HG02588 (cell line): ENCODE measurements around the gene IRGQ.
A peak's percentile ranks its signal among the peaks of the same experiment; 100 is the strongest.
"Not testable (repeated sequence)": the region's sequence is repeated elsewhere in the genome, so short reads cannot be mapped to it uniquely, and the experiment has no call there.

ENCODE experiments used
- ATAC-seq: cut with Tn5 transposase; IDR thresholded peaks from one replicate; pipeline ENCODE4 v1.9.1; 2021; ENCODE audit warnings: mild to moderate bottlenecking, moderate library complexity; ENCODE audit not compliant: unreplicated experiment

Gene IRGQ

DNA sequence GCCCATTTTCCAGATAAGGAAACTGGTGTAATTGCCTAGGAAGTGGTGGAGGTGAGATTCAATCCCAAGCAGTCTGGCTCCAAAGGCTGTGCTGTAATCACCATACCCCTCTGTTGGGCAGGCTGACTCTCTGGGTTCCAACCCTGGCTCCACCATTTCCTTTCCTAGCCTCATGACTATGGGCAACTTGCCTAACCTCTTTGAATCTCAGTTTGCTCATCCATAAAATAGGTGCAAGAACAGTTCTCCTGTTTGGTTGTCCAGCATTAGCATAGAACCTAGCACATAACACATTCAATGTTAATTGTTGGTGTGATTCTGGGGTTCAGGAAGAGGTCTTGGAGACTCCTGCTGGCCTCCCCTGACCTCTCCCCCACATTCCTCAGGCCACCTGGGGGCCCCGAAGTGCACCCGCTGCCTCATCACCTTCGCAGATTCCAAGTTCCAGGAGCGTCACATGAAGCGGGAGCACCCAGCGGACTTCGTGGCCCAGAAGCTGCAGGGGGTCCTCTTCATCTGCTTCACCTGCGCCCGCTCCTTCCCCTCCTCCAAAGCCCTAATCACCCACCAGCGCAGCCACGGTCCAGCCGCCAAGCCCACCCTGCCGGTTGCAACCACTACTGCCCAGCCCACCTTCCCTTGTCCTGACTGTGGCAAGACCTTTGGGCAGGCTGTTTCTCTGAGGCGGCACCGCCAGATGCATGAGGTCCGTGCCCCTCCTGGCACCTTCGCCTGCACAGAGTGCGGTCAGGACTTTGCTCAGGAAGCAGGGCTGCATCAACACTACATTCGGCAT lies 2.7 kb upstream of the IRGQ start:
- ATAC-seq, result no peak

DNA sequence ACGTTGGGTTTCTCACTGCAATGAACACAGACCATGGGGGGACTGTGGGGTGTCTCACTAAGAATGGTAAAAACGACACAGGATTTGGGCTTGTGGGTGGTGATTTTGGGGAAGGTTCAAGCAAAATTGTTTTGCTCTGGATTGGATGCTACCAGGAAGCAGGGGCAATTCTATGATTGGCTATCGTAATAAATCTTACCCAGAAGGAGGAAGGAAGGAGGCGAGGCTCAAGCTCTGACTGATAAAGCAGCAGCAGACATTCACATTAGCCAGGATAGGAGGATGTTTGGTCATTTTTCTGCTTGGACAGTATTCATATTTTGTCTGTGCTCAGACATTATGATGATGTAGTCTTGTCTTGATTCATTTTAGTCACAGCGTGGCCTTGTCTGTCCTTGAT lies 1.9 kb upstream of the IRGQ start:
- ATAC-seq, result no peak

DNA sequence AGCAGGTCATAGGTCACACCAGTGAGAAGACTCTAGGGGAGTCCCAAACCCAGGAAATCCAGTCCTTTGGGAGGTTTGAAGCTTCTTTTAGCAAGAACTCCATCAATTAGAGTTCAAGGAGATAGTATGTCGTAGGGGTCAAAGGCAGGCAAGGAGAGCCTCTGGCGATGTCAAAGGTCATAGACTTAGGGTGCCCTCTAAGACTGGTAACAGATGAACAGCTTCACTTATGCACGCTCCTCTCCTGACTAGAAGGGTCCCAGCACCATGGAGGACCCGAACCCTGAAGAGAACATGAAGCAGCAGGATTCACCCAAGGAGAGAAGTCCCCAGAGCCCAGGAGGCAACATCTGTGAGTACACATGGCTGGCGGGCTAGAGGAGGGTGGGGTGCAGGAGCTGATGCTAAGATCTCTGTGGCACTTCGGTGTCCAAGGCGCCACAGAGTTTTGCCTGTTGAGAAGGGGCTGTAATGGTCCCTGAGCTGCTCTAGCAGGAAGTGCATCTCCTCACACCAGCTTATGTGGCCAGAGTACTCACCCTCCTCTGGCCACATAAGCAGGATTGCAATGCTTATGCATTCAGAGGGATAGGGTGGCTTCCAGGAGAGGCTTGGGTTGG lies 1.0 kb upstream of the IRGQ start:
- no peak for ATAC-seq

DNA sequence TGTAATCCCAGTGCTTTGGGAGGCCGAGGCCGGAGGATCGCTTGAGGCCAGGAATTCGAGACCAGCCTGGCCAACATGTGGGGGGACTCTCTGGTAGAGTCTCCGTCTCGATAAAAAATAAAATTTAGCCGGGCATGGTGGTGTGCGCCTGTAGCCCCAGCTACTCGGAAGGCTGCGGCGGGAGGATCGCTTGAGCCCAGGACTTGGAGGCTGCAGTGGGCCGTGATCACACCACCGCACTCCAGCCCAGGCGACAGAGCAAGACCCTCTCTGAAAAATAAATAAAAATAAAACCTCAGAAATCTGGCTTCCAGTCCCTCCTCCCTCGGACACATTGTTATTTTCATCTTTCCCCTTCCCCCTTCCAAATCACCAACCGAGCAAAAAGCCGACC lies 332 bp downstream of the IRGQ start:
- ATAC-seq, result no peak

DNA sequence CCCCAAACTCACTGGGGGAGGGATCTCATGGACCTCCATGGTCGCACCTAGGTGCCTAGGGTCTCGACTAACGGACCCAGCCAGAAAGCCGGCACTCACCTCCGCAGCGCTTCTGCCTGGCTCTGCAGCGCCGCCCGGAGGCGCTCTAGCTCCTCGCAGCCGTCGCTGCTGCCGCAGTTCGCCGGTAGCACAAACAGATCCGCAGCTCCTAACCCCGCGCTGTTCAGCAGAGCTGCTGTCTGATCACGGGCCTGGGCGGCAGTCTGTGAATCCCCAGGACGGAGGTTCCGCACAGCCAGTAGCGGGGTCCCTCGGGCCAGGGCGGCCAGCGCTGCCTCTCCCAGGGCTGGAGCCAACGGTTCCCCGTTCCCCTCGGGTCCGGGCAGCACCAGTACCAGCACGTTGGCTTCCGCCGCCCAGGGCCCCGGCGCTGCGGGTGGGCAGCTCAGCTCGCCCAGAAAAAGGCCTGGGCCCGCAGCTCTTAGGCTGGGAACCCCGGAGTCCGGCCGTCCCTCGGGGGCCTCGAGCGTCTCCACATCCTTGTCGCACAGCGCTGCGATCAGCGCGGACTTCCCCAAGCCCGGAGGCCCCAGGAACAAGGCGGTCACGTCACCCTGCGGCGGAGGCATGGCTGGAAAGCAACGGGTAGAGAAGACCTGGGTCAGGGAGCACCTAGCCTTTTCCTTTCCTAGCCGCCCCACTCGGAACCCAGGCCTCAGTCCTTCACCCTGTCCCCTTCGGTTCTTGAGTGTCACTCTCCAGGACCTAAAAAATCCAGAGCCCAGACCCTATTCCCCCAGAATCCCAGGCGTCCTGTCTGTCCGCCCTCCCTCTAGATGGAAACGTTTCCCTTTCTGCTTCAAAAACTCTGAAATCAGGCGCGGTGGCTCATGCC lies 977 bp downstream of the IRGQ start:
- ATAC-seq, result no peak

DNA sequence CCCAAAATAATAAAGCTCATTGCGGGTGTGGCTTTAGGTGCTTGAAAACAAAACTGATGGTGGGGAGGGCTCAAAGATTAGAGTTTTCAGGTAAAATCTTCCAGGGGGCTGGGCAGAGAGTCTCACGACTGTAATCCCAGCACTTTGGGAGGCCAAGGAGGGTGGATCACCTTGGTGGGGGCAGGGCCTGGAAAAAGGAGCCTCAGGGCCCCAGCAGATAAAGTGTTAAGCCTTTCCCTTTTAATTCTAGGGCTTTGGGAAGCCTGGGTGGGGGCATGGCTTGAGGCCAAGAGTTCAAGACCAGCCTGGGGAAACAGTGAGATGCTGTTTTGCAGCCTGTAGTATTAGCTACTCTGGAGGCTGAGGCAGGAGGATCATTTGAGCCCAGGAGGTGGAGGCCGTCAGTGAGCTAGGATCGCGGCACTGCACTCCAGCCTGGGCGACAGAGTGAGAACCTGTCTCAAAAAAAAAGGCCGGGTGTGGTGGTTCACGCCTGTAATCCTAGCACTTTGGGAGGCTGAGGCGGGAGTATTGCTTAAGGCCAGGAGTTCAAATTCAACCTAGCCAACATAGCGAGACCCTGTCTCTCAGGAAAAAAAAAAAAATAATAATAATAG lies 1.7 kb downstream of the IRGQ start:
- no peak for ATAC-seq

DNA sequence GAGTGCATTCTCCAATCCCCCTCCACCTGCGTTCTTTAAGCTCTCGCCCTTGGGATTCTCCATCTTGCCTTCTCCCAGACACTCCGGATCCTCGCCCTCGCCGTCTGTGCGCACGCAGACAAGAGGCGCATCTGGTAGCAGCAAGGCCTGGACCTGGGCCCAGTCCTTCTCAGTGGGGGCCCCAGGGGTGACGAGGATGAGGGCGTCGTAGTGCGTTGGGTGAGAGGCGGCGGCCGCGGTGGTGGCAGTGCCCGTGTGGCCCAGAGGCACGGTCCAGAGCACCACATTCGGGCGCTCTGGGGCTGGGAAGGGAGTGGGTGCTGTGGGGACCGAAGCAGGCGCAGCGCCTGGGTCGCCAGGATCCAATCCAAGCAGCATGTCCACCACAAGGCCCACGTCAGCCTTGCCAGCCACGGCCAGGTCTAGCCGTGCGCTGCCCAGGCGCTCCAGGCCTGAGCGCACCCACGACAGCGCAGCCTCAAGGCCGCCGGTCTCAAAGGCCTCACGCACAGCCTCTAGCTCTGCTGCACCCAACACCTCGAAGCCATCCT lies 3.1 kb downstream of the IRGQ start:
- ATAC-seq, result no peak

DNA sequence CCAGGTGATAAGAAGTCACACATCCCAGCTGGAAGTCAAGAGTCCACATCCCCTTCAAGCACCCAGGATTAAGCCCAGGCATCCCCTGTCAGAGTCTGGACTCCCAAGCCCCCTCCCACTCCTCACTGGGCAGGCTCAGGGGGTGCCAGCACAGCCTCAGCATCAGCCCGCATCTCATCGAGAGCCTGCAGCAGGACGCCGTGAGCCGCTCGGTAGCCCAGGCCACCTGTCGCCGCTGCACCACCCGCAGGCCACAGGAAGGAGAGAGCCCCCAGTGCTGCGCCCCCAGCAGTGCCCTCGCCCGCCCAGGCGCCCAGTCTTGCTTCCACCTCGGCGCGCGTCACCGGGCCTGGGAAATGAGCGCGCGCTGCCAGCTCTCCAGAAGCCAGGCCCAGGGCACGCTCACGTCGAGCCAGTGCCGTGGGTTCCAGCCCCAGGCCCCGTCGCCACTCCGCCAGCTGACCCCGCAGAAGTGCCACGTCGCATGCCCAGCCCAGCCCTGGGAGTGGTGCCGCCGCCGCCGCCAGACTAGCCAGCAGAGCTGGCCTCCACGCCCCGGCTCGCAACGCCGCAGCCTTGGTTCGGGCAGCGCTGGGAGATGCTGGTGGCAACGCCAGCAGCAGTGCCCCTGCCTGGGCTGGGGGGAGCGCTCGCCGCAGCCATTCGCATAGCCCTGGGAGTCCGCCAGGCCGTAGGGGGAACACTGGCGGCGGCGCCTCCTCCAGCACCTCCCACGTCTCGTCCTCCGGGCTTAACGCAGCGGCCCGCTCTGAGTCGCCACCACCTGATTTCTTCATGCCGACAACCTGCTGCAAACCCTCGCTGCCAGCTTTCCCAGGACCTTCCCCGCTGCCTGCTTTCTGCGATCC lies 3.8 kb downstream of the IRGQ start:
- no peak for ATAC-seq

DNA sequence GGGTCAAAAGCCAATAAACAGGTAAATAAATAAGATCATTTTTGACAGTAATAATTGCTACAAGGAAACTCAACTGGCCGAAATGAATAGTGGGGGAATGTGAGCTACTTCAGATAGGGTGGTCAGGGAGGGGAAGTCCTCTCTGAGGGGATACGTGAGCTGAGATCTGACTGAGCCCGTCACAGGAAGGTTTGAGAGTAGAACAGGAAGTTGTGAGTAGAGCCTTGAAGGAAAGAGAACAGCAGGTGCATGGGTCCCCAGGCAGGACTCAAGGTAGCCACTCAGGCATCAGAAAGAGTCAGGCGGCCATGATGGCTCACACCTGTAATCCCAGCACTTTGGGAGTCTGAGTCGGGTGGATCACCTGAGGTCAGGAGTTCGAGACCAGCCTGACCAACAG lies 6.3 kb downstream of the IRGQ start:
- ATAC-seq, result no peak

DNA sequence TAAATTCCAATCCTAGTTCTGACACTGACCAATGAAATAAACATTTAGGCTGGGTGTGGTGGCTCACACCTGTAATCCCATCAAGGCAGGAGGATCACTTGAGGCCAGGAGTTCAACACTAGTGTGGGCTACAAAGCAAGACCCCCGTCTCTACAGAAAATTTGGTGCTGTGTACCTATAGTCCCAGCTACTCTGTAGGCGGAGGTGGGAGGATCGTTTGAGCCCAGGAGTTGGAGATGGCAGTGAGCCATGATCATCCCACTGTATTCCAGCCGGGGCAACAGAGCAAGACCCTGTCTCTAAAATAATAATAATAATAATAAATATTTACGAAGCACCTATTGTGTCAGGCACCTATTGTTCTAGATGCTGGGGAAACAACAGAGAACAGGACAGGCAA lies 6.7 kb downstream of the IRGQ start:
- no peak for ATAC-seq

DNA sequence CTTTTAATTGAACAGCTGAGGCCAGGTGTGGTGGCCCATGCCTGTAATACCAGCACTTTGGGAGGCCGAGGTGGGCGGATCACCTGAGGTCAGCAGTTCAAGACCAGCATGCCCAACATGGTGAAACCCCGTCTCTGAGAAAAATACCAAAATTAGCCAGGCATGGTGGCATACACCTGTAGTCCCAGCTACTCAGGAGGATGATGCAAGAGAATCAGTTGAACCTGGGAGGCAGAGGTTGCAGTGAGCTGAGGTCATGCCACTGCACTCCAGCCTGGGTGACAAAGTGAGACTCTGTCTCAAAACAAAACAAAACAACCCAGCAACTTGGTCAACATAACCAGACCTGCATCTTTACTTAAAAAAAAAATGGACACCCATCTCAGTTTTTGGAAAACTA lies 8.9 kb downstream of the IRGQ start:
- ATAC-seq, result not testable (repeated sequence)

DNA sequence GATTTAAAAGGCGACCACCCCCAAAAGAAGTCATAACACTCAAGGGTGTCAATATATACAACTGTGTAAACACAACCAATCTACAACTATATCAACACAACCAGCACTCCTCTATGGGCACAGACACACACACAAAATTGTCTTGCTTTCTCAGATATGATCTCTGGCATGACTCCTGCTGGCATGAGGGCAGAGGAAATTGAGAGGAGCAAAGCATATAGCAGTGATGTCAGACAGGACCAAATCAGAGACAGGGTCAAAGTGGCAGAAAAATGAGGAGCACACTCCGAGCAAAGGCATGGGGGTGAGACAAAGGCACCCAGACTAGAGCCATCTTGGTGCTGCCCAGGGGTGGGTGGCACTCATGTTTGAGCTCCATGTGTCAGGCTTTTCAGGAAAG lies 9.6 kb downstream of the IRGQ start:
- ATAC-seq, result no peak

DNA sequence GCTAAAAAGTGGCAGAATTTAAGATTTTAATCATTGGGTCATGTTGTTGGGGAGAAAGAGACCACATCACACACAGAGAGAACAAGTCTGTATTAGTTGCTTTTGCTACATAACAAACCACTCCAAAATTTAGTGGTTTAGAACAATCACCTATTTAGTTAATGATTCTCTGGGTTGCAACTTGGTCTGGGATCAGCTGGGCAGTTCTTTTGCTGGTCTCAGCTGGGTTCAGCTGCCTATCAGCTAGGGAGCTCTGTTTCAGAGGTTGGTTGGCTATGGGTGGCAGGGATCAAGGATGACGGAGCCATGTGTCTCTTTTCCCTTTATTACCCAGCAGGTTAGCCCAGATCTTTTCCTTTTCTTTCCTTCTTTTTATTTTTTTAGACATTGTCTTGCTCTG lies 11.4 kb downstream of the IRGQ start:
- no peak for ATAC-seq

DNA sequence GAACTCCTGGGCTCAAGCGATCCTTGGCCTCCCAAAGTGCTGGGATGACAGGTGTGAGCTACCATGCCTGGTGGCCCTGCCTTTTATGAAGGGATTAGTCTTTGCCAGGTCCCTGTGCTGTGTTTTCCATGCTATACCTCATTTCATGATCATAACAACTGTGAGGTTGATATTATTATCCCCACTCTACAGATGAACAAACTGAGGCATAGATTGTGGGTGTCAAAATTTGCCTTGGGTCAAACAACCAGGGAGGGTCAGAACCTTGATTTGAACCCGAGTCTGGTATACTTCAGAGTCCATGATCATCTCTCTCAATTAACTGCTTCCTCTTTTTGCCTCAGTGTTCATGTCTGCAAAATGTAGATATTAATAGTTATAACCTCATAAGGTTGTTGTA lies 13.4 kb downstream of the IRGQ start:
- no peak for ATAC-seq

DNA sequence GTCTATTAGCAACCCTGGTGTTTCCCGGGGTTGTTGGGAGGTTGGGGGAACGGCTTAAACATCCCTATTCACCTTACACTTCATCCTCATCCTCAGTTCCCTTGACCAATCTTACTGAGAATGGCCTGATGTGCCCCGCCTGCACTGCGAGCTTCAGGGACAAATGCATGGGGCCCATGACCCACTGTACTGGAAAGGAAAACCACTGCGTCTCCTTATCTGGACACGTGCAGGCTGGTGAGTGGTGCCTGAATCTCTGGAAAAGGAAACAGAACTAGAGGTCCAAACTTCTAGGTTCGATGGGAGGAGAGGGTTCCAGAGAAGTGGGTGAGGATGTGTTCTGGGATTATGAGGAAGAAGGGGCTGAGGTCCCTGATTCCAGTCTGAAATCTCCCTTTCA lies 14.5 kb downstream of the IRGQ start:
- ATAC-seq, result no peak

DNA sequence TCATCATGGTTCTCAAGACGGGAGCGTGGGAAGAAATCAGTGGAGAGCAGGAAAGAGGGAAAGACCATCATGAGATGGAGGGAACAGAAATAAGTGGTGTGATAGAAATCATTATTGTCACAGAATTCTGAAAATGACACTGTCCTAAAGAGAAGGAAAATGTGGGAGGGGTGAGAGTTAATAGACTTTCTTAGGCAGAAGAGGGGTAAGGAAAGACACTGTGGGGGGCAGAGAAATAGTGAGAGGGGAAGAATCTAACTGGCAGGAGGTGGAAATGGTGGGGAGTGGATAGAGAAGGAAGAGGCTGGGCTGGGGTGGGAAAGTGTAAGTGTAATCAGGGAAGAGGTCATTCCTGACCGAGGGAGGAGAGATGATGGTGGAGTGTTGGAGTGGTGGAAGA lies 17.1 kb downstream of the IRGQ start:
- no peak for ATAC-seq

DNA sequence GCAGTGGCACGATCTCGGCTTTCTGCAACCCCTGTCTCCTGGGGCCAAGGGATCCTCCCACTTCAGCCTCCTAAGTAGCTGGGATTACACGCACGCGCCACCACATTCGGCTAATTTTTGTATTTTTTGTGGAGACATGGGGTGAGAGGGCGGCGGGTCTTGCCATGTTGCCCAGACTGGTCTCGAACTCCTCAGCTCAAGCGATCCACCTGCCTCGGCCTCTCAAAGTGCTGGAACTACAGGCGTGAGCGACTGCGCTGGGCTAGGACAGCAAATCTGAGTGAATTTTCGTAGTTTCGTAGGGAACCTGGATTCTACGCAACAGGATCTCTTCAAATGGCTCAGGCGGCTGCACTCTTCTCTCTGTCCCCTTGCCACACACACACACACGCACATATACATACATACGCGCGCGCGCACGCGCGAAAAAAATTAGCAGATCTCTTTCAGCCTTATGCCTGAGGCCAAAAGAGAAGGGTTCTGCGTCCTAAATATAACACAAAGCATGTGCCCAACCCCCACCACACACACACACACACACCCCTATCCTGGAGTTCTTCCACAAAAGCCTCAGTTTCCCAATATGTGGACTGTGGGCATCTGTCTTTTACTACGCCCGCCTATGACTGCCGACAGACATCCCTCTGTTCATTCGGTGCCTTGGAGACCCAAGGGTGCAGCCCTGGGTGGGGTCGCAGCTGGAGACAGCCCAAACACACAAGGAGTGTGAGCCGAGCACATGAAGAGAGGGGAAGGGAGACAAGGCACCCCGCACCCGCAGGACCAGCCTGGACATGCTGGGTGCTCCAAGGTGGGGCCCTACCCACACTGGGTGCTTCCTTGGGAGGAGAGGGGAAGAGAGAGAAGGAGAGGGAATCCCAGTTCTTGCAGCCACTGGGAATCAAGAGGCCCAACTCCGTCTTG lies 19.7 kb downstream of the IRGQ start:
- ATAC-seq, result no peak

DNA sequence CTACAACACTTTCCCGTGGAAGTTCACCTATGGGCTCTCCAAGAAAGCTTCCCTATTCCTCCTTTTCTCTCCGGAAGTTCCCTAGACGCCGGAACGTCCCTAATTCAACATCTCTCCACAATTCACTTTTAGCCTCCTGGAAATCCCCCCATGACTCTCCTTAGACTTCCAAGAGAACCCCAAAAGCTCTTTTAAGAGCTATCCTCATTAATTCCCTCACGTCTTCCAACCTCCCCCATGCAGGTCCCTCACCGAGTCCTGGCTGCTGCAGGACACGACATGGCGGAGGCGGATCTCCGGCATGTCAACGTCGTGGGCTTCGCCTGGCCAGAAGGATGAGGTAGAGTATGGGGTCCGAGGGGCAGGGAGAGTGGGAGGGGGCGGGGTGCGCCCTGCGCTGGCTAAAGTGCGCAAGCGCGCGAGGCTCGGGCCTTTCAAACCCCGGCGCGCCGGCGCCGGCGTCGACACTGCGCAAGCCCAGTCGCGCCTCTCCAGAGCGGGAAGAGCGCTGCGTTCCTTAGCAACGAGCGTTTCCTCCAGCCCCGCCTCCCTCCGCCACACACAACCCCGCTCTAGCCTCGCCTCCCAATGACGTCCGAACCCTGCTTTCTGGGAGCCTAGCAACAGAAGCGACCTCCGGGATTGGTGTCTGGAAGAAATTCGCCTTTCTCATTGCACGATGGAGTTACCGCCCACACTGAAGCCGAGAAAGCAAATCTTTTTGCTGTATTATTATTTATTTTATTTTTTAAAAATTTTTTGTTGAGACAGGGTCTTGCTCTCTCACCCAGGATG lies 20.6 kb downstream of the IRGQ start, which contains the start of the genes PINLYP and XRCC1:
Gene PINLYP (plus strand): TSS at position 646 of the 795 bp plus-strand sequence. CDS start 1,391 bp downstream, outside the sequence.
Gene XRCC1 (minus strand): TSS at position 372 of the 795 bp plus-strand sequence. CDS start 69 bp downstream, at position 303.
- ATAC-seq, result peak; percentile 94
